Measurements from ENCODE around the gene PF4V1. TPM values are rescaled to one million over a fixed set of nuclear protein-coding genes. Genes with fewer than 3 reads are reported as not detected.

Gene PF4V1
- polyA plus RNA-seq, 1 experiment = 0.20 TPM

DNA sequence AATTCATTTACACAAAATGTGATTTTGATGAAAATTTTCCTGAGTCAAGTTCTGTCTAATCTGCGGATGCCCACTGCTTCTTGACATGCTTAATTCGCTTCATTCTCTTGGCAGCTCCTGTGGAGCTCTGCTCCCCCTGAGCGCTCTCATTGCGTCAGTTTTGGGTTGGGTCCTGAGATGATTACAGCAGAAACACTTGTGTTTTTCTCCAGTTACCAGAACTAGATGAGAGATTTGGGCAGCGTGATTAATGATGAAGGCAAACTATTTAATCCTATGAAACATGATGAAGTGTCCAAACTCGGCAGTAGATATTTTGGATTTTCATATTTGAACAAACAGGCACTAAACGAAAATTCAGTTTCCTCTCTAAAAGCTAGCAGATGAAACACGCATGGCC lies 11.9 kb downstream of the PF4V1 start:
- Histone ChIP-seq H3K27me3 (ENCODE audit: control insufficient read depth, insufficient read depth, low read length) (no peaks in the 10 kb centered on the region), H3K9me3 (ENCODE audit: control insufficient read depth, insufficient read depth, low read length) (no peaks in the 10 kb centered on the region), H3K4me3 (ENCODE audit: low read depth, low read length) (no peak overlapping the region), H3K27ac (ENCODE audit: low read depth, low read length) (no peak overlapping the region)
- DNase-seq (ENCODE audit: low read depth, low spot score) = no peak
- POLR2A ChIA-PET = no interaction called here
- TF ChIP-seq, protein P1, sequence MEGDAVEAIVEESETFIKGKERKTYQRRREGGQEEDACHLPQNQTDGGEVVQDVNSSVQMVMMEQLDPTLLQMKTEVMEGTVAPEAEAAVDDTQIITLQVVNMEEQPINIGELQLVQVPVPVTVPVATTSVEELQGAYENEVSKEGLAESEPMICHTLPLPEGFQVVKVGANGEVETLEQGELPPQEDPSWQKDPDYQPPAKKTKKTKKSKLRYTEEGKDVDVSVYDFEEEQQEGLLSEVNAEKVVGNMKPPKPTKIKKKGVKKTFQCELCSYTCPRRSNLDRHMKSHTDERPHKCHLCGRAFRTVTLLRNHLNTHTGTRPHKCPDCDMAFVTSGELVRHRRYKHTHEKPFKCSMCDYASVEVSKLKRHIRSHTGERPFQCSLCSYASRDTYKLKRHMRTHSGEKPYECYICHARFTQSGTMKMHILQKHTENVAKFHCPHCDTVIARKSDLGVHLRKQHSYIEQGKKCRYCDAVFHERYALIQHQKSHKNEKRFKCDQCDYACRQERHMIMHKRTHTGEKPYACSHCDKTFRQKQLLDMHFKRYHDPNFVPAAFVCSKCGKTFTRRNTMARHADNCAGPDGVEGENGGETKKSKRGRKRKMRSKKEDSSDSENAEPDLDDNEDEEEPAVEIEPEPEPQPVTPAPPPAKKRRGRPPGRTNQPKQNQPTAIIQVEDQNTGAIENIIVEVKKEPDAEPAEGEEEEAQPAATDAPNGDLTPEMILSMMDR (IDR thresholded peaks at IDR 0.05; ENCODE audit: low read depth, low read length) = no peak
- CTCF ChIA-PET = interaction anchor here (0.6 kb wide), 1 partner anchor 512 kb away, joined by 4 read pairs; no protein-coding TSS in a partner anchor

DNA sequence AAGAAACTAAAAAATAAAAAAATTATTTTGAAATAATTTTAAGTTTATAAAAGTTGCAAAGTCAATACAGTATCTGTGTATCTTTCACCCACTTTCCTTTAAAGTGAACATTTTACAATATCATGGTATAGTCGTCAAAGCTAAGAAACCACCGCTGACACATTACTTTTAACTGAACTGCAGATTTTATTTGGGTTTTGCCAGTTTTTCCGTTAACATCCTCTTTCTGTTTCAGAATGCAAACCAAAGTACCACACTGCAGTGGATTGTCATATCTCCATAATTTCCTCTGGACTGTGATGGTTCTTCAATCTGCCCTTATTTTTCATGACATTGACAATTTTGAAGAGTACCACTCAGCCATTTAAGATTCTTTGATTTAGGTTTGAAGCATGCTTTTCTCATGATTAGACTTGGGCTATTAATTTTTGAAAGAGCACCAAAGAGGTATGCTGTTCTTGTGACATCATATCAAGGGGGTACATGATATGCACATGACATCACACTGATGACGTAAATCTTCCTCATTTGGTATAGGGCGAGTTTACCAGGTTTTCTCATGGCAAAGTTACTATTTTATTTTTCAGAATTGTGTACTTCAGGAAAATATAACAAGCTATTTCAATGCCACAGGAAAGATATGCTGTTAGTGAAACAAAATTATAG lies 12.5 kb downstream of the PF4V1 start:
- no peak overlapping the region for H3K27ac ChIP-seq (ENCODE audit: low read depth, low read length)
- TF ChIP-seq, protein P1 (IDR thresholded peaks at IDR 0.05; ENCODE audit: low read depth, low read length) = no peak
- no peak overlapping the region for H3K4me3 ChIP-seq (ENCODE audit: low read depth, low read length)
- no peaks in the 10 kb centered on the region for H3K27me3 ChIP-seq (ENCODE audit: control insufficient read depth, insufficient read depth, low read length)
- no peaks in the 10 kb centered on the region for H3K9me3 ChIP-seq (ENCODE audit: control insufficient read depth, insufficient read depth, low read length)
- no peak for DNase-seq (ENCODE audit: low read depth, low spot score)
- ChIA-PET CTCF (interaction anchor here (0.6 to 1.2 kb wide), 3 partner anchors 20 to 272 kb away, joined by 3 to 5 read pairs (median 3); no protein-coding TSS in a partner anchor), POLR2A (no interaction called here)

DNA sequence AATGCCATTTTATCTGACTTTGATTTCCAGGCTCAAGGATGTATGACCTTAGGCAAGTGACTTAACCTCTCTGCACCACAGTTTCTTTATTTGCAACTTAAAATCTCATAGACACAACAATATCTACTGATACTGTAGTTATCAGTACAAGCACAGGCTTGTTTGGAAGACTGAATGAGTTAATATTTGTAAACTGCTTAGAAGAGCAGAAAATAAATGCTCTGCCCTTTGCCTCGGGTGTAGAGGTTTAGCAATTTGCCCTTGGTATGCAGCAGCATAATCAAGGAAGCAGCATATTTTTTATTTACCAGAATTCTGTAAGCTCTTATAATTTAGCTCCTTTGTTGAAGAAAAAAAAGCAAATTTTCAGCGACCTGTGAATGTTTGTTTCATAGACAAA lies 13.2 kb downstream of the PF4V1 start:
- TF ChIP-seq, protein P1 (IDR thresholded peaks at IDR 0.05; ENCODE audit: low read depth, low read length) = no peak
- Histone ChIP-seq H3K9me3 (ENCODE audit: control insufficient read depth, insufficient read depth, low read length) (no peaks in the 10 kb centered on the region), H3K27ac (ENCODE audit: low read depth, low read length) (no peak overlapping the region), H3K4me3 (ENCODE audit: low read depth, low read length) (no peak overlapping the region), H3K27me3 (ENCODE audit: control insufficient read depth, insufficient read depth, low read length) (no peaks in the 10 kb centered on the region)
- CTCF ChIA-PET = interaction anchor here (0.6 to 1.2 kb wide), 3 partner anchors 20 to 273 kb away, joined by 3 to 5 read pairs (median 3); no protein-coding TSS in a partner anchor
- no peak for DNase-seq (ENCODE audit: low read depth, low spot score)
- POLR2A ChIA-PET = no interaction called here

DNA sequence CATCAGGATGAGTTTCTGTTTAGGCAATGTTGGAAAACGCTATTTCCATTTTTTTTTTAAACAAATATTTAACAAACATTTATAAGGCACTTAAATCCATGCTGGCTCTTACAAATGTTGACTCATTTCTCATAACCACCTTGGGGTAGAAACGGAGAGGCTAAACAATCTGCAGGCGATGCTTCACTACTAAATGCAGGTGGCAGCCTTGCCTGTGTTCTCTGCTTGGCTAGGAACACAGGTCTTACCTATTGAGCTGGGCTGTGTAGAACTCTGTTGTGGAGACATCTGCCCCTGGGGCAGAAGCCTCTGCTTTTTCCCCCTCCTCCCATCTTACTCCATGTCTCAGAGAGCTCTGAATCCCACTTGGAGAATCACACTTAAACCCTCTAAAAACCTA lies 14.7 kb downstream of the PF4V1 start:
- TF ChIP-seq, protein P1 (IDR thresholded peaks at IDR 0.05; ENCODE audit: low read depth, low read length) = no peak
- Histone ChIP-seq H3K27ac (ENCODE audit: low read depth, low read length) (no peak overlapping the region), H3K27me3 (ENCODE audit: control insufficient read depth, insufficient read depth, low read length) (peaks cover 2% of the 10 kb centered on the region), H3K9me3 (ENCODE audit: control insufficient read depth, insufficient read depth, low read length) (no peaks in the 10 kb centered on the region), H3K4me3 (ENCODE audit: low read depth, low read length) (no peak overlapping the region)
- no peak for DNase-seq (ENCODE audit: low read depth, low spot score)
- CTCF ChIA-PET = no interaction called here
- POLR2A ChIA-PET = no interaction called here
